Vagina (tissue), 2 donors: ENCODE data around the gene RNF144B. TPM values are rescaled to one million over a fixed set of nuclear protein-coding genes. Genes with fewer than 3 reads are reported as not detected.

ENCODE experiments used
- DNase-seq, 2 donors: peaks; one replicate each; pipeline ENCODE4 v3.0.0-alpha.2; 2017; ENCODE audit errors: extremely low spot score in 2 of 2
- H3K27ac ChIP-seq: fragments of 200-600 bp; sonication (generic); one replicate; pipeline ENCODE4 v1.5.1; 2019
- H3K27me3 ChIP-seq: fragments of 200-600 bp; sonication (generic); one replicate; pipeline ENCODE4 v1.5.1; 2019
- H3K36me3 ChIP-seq, 2 donors: fragments of 200-600 bp; sonication (generic); one replicate each; pipeline ENCODE4 v1.5.1; 2017 to 2019
- H3K4me1 ChIP-seq: fragments of 200-600 bp; sonication (generic); one replicate; pipeline ENCODE4 v1.5.1; 2019
- H3K4me3 ChIP-seq, 2 donors: fragments of 200-600 bp; sonication (generic); 1 replicate in 1 of 2; 2 replicates in 1 of 2; pipeline ENCODE4 v1.5.1; 2016 to 2019
- H3K9me3 ChIP-seq: fragments of 200-600 bp; sonication (generic); one replicate; pipeline ENCODE4 v1.5.1; 2019
- CTCF ChIP-seq, 3 experiments: fragments of 450-650 bp in 2 of 3; fragments of 200-600 bp in 1 of 3; sonication (generic) in 1 of 3; IDR thresholded peaks; one replicate each; pipeline ENCODE4 v1.5.1; 2017 to 2019; ENCODE audit warnings: antibody characterized with exemption in 3 of 3, mild to moderate bottlenecking in 2 of 3, moderate library complexity in 2 of 3
- POLR2A ChIP-seq, 2 donors: fragments of 450-650 bp; IDR thresholded peaks; one replicate each; pipeline ENCODE4 v1.6.1; 2017; ENCODE audit warnings: antibody characterized with exemption in 2 of 2, mild to moderate bottlenecking in 2 of 2, moderate library complexity in 2 of 2
- POLR2AphosphoS5 ChIP-seq, 2 donors: sonication (generic); formaldehyde crosslinking; IDR thresholded peaks; one replicate each; pipeline ENCODE4 v1.9.0; 2017; ENCODE audit warnings: antibody characterized with exemption in 2 of 2, mild to moderate bottlenecking in 2 of 2, low read depth in 1 of 2; ENCODE audit not compliant: insufficient read depth in 1 of 2
- intact Hi-C: fragments of 100-400 bp; cut with DNase I; formaldehyde crosslinking; loops from one replicate; pipeline ENCODE4 v1.15.1; 2023
- total RNA-seq: library from RNA; depleted of rRNA; stranded (reverse); fragments of >200 nt; gene quantifications from one replicate; pipeline ENCODE4 v1.2.3, GENCODE V29; 2016

The RNF144B gene
- total RNA-seq, 1 donor from 2014 or later: 6.9 TPM

GRCh38 chr6:18481870-18482269, 94.7 kb downstream of the RNF144B start:
- Histone ChIP-seq H3K9me3 (no peaks in the 10 kb centered on the region), H3K4me1 (peaks cover 12% of the 10 kb centered on the region), H3K27ac (no peak overlapping the region), H3K27me3 (no peaks in the 10 kb centered on the region), H3K36me3 (no peaks in the 10 kb centered on the region), H3K4me3 (no peak overlapping the region)
- DNase-seq: no peak
- intact Hi-C loops: no loop called here
- no peak for TF ChIP-seq CTCF (IDR thresholded peaks at IDR 0.05)

DNA sequence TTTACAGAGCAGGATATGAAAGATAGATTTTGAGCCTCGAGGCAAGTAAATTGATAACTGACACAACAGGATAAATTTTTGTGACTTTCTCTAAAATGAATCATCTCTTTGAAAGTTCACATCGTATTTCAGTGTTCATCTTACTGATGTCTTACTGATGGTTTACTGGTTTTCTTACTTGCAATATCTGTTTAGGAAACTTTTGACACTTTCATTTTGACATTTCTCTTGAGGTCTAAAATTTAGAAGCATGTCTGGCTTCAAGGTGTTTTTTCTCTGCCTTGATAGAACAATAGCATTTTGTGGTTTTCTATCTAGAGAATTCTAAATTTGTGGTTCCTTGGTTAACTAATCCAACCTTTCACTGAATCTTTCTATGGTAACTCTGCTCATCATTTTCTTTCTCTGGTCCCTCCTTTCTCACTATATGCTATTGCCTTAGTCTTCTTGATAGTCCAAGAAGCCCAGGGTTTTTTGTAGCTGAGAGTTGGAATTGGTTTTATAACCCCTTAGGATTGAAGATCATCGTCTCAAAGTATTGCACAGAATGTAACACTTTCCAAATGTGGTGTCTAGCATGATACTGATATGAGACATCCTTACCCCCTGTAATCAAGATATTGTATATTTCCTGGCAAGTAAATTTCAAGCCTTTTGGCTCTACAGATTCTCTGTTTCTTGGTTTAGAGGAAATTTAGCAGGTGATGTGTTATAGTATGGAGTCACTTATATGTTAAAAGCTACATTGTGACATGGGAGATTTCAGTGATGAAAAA, 98.7 kb downstream of the RNF144B start:
- Histone ChIP-seq H3K27me3 (no peaks in the 10 kb centered on the region), H3K4me1 (no peaks in the 10 kb centered on the region), H3K36me3 (no peaks in the 10 kb centered on the region), H3K9me3 (no peaks in the 10 kb centered on the region), H3K4me3 (no peak overlapping the region), H3K27ac (no peak overlapping the region)
- intact Hi-C loops: no loop called here
- TF ChIP-seq POLR2AphosphoS5 (IDR thresholded peaks at IDR 0.05; ENCODE audit: insufficient read depth in 1 of 2, low read depth in 1 of 2) (no peak), POLR2A (IDR thresholded peaks at IDR 0.05) (no peak), CTCF (IDR thresholded peaks at IDR 0.05) (no peak)
- DNase-seq: no peak

GRCh38 chr6:18488004-18488403, 100.9 kb downstream of the RNF144B start:
- no peaks in the 10 kb centered on the region for H3K27me3 ChIP-seq
- intact Hi-C loops: no loop called here
- TF ChIP-seq POLR2A (IDR thresholded peaks at IDR 0.05): no peak
- no peak for TF ChIP-seq POLR2AphosphoS5 (IDR thresholded peaks at IDR 0.05; ENCODE audit: insufficient read depth in 1 of 2, low read depth in 1 of 2)
- TF ChIP-seq CTCF (IDR thresholded peaks at IDR 0.05): no peak
- no peaks in the 10 kb centered on the region for H3K36me3 ChIP-seq
- no peak for DNase-seq
- no peak overlapping the region for H3K27ac ChIP-seq
- H3K4me1 ChIP-seq: no peaks in the 10 kb centered on the region
- H3K4me3 ChIP-seq: no peak overlapping the region
- no peaks in the 10 kb centered on the region for H3K9me3 ChIP-seq

- H3K4me1 ChIP-seq: no peaks in the 10 kb centered on the region
- no peak overlapping the region for H3K4me3 ChIP-seq
- no peak for DNase-seq
- H3K9me3 ChIP-seq: no peaks in the 10 kb centered on the region
- H3K27me3 ChIP-seq: no peaks in the 10 kb centered on the region
- no peak overlapping the region for H3K27ac ChIP-seq
- TF ChIP-seq POLR2A (IDR thresholded peaks at IDR 0.05): no peak
- TF ChIP-seq POLR2AphosphoS5 (IDR thresholded peaks at IDR 0.05; ENCODE audit: insufficient read depth in 1 of 2, low read depth in 1 of 2): peak in 1 of 2 donors; percentile 42
- no peak for TF ChIP-seq CTCF (IDR thresholded peaks at IDR 0.05)
- intact Hi-C loops: no loop called here
- no peaks in the 10 kb centered on the region for H3K36me3 ChIP-seq
These were observed 101.5 kb downstream of the RNF144B start for GRCh38 chr6:18488526-18489270.

GRCh38 chr6:18489335-18489734, 102.2 kb downstream of the RNF144B start:
- H3K36me3 ChIP-seq: no peaks in the 10 kb centered on the region
- H3K4me3 ChIP-seq: no peak overlapping the region
- H3K27ac ChIP-seq: no peak overlapping the region
- no peaks in the 10 kb centered on the region for H3K9me3 ChIP-seq
- H3K4me1 ChIP-seq: no peaks in the 10 kb centered on the region
- intact Hi-C loops: no loop called here
- no peak for DNase-seq
- TF ChIP-seq POLR2A (IDR thresholded peaks at IDR 0.05): no peak
- TF ChIP-seq POLR2AphosphoS5 (IDR thresholded peaks at IDR 0.05; ENCODE audit: insufficient read depth in 1 of 2, low read depth in 1 of 2): no peak
- TF ChIP-seq CTCF (IDR thresholded peaks at IDR 0.05): no peak
- H3K27me3 ChIP-seq: no peaks in the 10 kb centered on the region
